BE2C (cell line): ENCODE data around the gene AXDND1.

Experiments
- DNase-seq: peaks from one replicate; pipeline ENCODE4 v3.0.0-alpha.2; 2020
- H3K27me3 ChIP-seq: fragments of 250-450 bp; sonication (Bioruptor Pico); 2 replicates; pipeline ENCODE4 v1.5.1; 2020; ENCODE audit warnings: mild to moderate bottlenecking
- H3K36me3 ChIP-seq: fragments of 250-450 bp; sonication (Bioruptor Pico); 2 replicates; pipeline ENCODE4 v1.5.1; 2020; ENCODE audit warnings: mild to moderate bottlenecking
- H3K4me1 ChIP-seq: fragments of 250-450 bp; sonication (Bioruptor Pico); 2 replicates; pipeline ENCODE4 v1.5.1; 2020
- H3K4me3 ChIP-seq: 2 replicates; pipeline ENCODE4 v1.5.1; 2011; ENCODE audit warnings: low read depth, low read length
- H3K9me3 ChIP-seq: fragments of 250-450 bp; sonication (Bioruptor Pico); 2 replicates; pipeline ENCODE4 v1.5.1; 2020
- CTCF ChIP-seq: IDR thresholded peaks from 2 replicates; pipeline ENCODE4 v1.5.1; 2012; ENCODE audit warnings: mild to moderate bottlenecking, low read depth, low read length

AXDND1 gene

GRCh38 chr1:179478370-179478769 is 112.6 kb downstream of the AXDND1 start:
- Histone ChIP-seq H3K27me3 (no peaks in the 10 kb centered on the region), H3K4me3 (no peak overlapping the region), H3K9me3 (no peaks in the 10 kb centered on the region), H3K36me3 (no peaks in the 10 kb centered on the region), H3K4me1 (no peaks in the 10 kb centered on the region)
- no peak for TF ChIP-seq CTCF
- DNase-seq, result no peak

DNA sequence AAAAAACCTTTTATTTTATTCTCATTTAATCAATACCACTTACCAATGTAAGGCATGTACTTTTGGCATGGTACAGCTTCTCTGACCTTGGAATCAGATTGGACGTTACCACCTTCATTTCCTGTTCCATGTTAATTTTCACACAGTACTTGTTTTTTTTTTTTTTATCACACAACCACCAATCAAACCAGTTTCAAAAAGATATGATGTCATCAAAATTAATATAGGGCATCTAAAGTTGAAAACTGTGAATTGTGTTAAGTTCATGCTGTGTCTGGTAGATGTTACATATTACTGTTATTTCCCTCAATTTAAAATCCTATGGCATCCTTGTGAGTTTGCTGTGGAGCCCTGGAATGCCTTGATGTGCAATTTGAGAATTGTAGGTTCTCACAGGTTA is 124.8 kb downstream of the AXDND1 start:
- no peaks in the 10 kb centered on the region for H3K4me1 ChIP-seq
- DNase-seq, result no peak
- H3K36me3 ChIP-seq, result no peaks in the 10 kb centered on the region
- peaks cover 3% of the 10 kb centered on the region; the same call in 1 of the 2 replicates for H3K27me3 ChIP-seq
- TF ChIP-seq CTCF, result no peak
- H3K4me3 ChIP-seq, result no peak overlapping the region
- H3K9me3 ChIP-seq, result no peaks in the 10 kb centered on the region

GRCh38 chr1:179493323-179493722 is 127.6 kb downstream of the AXDND1 start:
- DNase-seq, result no peak
- Histone ChIP-seq H3K27me3 (peaks cover 8% of the 10 kb centered on the region; the same call in 1 of the 2 replicates), H3K36me3 (no peaks in the 10 kb centered on the region), H3K4me1 (no peaks in the 10 kb centered on the region), H3K4me3 (no peak overlapping the region), H3K9me3 (no peaks in the 10 kb centered on the region)
- no peak for TF ChIP-seq CTCF

DNA sequence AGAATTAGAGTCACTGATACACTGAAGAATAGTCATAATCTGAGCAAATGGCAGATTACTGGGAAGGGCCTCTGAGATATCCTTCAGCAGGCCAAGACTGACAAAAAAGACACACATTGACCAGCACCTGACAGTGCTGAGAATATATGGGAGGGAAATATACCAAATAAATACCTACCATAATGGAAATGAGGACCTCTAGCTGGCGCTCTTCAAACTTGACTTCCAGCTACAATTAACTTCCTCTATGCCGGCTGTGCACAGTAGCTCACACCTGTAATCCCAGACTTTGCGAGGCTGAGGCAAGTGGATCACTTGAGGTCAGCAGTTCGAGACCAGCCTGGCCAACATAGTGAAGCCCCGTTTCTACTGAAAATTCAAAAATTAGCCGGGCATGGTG is 140.4 kb downstream of the AXDND1 start:
- TF ChIP-seq CTCF, result no peak
- Histone ChIP-seq H3K4me3 (no peak overlapping the region), H3K27me3 (peaks cover 14% of the 10 kb centered on the region), H3K4me1 (no peaks in the 10 kb centered on the region), H3K36me3 (no peaks in the 10 kb centered on the region), H3K9me3 (no peaks in the 10 kb centered on the region)
- DNase-seq, result no peak

DNA sequence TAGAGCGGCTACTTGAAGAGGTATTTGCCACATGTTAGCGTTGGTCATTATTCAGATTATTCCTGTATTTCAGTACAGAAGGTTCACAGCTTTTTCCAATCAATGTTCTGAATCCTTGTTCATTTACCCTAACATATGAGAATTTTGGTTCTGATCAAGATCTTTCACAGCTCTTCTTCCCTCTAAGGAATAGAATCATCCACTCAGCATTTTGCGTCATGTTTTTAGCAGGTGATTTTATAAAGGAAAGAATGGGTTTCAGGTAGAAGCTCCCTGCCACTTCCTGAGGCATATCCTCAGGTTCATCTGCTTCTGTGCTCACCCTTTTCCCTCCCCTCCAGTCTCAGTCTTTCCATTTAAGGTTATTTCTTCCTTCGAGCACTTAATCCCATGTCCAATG is 143.6 kb downstream of the AXDND1 start:
- Histone ChIP-seq H3K4me3 (no peak overlapping the region), H3K27me3 (peaks cover 14% of the 10 kb centered on the region), H3K4me1 (no peaks in the 10 kb centered on the region), H3K36me3 (no peaks in the 10 kb centered on the region), H3K9me3 (no peaks in the 10 kb centered on the region)
- no peak for DNase-seq
- no peak for TF ChIP-seq CTCF

GRCh38 chr1:179510038-179510437 is 144.3 kb downstream of the AXDND1 start:
- Histone ChIP-seq H3K4me3 (no peak overlapping the region), H3K36me3 (no peaks in the 10 kb centered on the region), H3K27me3 (peaks cover 13% of the 10 kb centered on the region), H3K9me3 (no peaks in the 10 kb centered on the region), H3K4me1 (no peaks in the 10 kb centered on the region)
- no peak for DNase-seq
- TF ChIP-seq CTCF, result no peak
